Measurements from ENCODE around the gene WNT7A. TPM values are rescaled to one million over a fixed set of nuclear protein-coding genes. Genes with fewer than 3 reads are reported as not detected.

Gene WNT7A
- total RNA-seq, 1 donor from 2014 or later: 10.3 TPM

- DNase-seq (ENCODE audit: low read depth): no peak
- peak overlapping the region; percentile 61 for H3K4me3 ChIP-seq (ENCODE audit: low read depth, low read length)
- TF ChIP-seq CTCF (conservative IDR thresholded peaks at IDR 0.05; ENCODE audit: low read depth, low read length): no peak
Observed at GRCh38 chr3:13878281-13879101, 1.4 kb downstream of the WNT7A start.

GRCh38 chr3:13877911-13878280 is 2.0 kb downstream of the WNT7A start:
- H3K4me3 ChIP-seq (ENCODE audit: low read depth, low read length): peak overlapping the region; percentile 61
- no peak for DNase-seq (ENCODE audit: low read depth)
- no peak for TF ChIP-seq CTCF (conservative IDR thresholded peaks at IDR 0.05; ENCODE audit: low read depth, low read length)

- no peak overlapping the region for H3K4me3 ChIP-seq (ENCODE audit: low read depth, low read length)
- no peak for DNase-seq (ENCODE audit: low read depth)
- no peak for TF ChIP-seq CTCF (conservative IDR thresholded peaks at IDR 0.05; ENCODE audit: low read depth, low read length)
Observed at GRCh38 chr3:13876451-13877100, 3.3 kb downstream of the WNT7A start.

GRCh38 chr3:13874891-13875290 is 5.0 kb downstream of the WNT7A start:
- no peak for TF ChIP-seq CTCF (conservative IDR thresholded peaks at IDR 0.05; ENCODE audit: low read depth, low read length)
- no peak overlapping the region for H3K4me3 ChIP-seq (ENCODE audit: low read depth, low read length)
- no peak for DNase-seq (ENCODE audit: low read depth)

- no peak for DNase-seq (ENCODE audit: low read depth)
Observed at GRCh38 chr3:13873818-13874217, 6.1 kb downstream of the WNT7A start.

GRCh38 chr3:13872451-13872850 is 7.4 kb downstream of the WNT7A start:
- no peak for DNase-seq (ENCODE audit: low read depth)
- H3K4me3 ChIP-seq (ENCODE audit: low read depth, low read length): no peak overlapping the region
- TF ChIP-seq CTCF (conservative IDR thresholded peaks at IDR 0.05; ENCODE audit: low read depth, low read length): no peak

More at GRCh38 chr3:13873818-13874217, 6.1 kb downstream of the WNT7A start:
- no peak for TF ChIP-seq CTCF (conservative IDR thresholded peaks at IDR 0.05; ENCODE audit: low read depth, low read length)
- no peak overlapping the region for H3K4me3 ChIP-seq (ENCODE audit: low read depth, low read length)

All from epithelial cell of proximal tubule (primary cell).